ENCODE data around the gene CHST8.
A peak's percentile ranks its signal among the peaks of the same experiment; 100 is the strongest.

The CHST8 gene

DNA sequence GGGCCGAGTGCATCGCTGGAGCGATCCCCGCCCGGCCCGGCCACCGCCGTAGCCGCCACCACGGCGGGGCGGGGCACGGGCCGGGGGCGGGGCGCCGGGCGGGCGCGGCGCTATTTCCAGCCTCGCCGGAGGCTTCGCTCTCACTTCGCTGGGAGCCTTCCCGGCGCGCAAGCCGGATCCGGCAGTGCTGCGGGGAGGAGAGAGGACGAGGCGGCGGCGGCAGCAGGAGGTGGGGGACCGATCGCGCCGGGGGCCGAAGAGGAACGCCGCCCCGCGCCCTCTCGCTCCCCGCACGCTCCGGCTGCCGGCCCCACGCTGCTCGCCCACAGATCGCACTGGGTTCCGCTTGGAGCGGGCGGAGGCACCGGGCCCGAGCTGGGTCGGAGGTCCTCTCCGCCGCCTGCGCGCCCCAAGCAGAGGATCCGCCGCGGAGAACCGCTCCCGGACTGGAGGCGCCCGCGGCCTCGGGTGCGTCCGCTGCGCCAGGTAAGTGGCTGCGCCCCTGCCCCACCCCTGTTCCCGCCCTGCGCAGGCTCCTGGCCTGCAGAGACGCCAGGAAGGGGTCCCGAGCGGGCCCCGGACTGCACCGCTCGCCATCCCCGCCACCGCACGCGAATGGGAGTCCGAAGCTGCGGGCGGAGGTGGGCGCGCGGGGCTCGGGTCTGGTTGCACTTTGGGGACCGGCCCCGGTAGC is at the start of gene CHST8:
Gene CHST8, plus strand, starts transcription at position 143 of the 694 bp plus-strand sequence. CDS start 67,309 bp downstream, outside the sequence.
- TF ChIP-seq, protein P1, sequence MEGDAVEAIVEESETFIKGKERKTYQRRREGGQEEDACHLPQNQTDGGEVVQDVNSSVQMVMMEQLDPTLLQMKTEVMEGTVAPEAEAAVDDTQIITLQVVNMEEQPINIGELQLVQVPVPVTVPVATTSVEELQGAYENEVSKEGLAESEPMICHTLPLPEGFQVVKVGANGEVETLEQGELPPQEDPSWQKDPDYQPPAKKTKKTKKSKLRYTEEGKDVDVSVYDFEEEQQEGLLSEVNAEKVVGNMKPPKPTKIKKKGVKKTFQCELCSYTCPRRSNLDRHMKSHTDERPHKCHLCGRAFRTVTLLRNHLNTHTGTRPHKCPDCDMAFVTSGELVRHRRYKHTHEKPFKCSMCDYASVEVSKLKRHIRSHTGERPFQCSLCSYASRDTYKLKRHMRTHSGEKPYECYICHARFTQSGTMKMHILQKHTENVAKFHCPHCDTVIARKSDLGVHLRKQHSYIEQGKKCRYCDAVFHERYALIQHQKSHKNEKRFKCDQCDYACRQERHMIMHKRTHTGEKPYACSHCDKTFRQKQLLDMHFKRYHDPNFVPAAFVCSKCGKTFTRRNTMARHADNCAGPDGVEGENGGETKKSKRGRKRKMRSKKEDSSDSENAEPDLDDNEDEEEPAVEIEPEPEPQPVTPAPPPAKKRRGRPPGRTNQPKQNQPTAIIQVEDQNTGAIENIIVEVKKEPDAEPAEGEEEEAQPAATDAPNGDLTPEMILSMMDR (conservative IDR thresholded peaks at IDR 0.05; ENCODE audit: low read depth): no peak
- DNase-seq (ENCODE audit: low spot score): peak; percentile 46
- ChIA-PET POLR2A (ENCODE audit: low non-redundant PET) (no interaction called here), CTCF (no interaction called here)
- H3K27ac ChIP-seq: no peak within 1 kb of the TSS

DNA sequence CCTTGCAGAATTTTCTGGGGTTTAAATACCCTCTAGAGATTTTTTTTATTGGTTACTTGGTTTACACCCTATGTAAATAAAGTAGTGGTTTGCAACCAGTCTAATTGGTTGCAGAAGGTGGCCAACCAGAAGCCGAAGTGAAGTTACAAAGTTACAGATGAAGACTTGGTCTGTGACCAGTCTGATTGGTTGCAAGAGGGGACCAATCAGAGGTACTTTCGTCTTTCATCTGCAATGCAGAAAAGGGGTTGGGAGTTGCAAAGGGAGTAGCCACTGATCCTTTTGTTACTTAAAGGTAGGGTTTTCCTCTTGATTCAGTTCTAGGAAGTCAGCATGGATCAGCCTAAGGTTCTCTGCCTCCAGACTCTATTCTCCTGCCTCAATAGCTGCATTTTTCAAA is 48.8 kb upstream of the CHST8 start:
- CTCF ChIA-PET: no interaction called here
- H3K27ac ChIP-seq: no peak overlapping the region
- POLR2A ChIA-PET (ENCODE audit: low non-redundant PET): no interaction called here
- no peak for DNase-seq (ENCODE audit: low spot score)
- TF ChIP-seq, protein P1 (conservative IDR thresholded peaks at IDR 0.05; ENCODE audit: low read depth): no peak

DNA sequence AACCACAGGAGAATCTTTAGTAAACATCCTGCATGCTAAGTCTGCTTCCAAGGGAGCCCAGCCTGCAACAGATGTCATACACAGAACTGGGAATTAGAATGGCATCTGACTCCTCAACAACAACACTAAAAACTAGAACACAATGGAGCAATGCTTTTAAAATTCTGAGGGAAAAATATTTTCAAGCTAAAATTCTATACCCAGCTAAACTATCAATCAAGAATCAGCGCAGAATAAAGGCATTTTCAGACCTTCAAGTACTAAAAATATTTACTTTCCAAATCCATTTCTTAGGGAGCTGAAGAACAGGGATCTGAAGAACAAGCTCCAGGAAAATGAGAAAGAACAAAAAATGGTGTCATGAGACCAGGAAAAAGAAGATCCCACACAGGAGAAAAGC is 46.9 kb upstream of the CHST8 start:
- ChIA-PET POLR2A (ENCODE audit: low non-redundant PET) (no interaction called here), CTCF (interaction anchor here (0.6 kb wide), 2 partner anchors 151 to 196 kb away, joined by 3 read pairs; no protein-coding TSS in a partner anchor)
- TF ChIP-seq, protein P1 (conservative IDR thresholded peaks at IDR 0.05; ENCODE audit: low read depth): no peak
- H3K27ac ChIP-seq: no peak overlapping the region
- no peak for DNase-seq (ENCODE audit: low spot score)

DNA sequence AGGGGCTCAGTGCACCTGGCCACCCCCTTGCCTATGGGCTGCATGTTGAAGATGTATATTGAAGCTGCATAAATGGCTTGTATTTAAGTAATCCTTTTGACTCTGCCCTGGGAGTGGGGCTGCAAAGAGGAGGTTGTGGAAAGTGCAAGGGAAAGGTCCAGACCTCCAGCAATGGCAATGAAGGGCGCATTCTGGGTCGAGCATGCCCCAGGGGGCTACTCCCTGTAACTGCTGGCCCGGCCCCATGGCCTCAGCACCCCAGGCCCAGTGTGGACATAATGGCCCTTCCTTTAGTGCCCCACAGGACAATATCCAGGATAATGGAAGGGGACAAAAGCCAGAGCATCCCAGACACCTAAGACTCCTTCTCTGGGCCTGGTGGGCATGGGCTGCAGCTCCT is 43.1 kb upstream of the CHST8 start:
- TF ChIP-seq, protein P1 (conservative IDR thresholded peaks at IDR 0.05; ENCODE audit: low read depth): no peak
- no peak for DNase-seq (ENCODE audit: low spot score)
- H3K27ac ChIP-seq: no peak overlapping the region
- CTCF ChIA-PET: no interaction called here
- POLR2A ChIA-PET (ENCODE audit: low non-redundant PET): no interaction called here

DNA sequence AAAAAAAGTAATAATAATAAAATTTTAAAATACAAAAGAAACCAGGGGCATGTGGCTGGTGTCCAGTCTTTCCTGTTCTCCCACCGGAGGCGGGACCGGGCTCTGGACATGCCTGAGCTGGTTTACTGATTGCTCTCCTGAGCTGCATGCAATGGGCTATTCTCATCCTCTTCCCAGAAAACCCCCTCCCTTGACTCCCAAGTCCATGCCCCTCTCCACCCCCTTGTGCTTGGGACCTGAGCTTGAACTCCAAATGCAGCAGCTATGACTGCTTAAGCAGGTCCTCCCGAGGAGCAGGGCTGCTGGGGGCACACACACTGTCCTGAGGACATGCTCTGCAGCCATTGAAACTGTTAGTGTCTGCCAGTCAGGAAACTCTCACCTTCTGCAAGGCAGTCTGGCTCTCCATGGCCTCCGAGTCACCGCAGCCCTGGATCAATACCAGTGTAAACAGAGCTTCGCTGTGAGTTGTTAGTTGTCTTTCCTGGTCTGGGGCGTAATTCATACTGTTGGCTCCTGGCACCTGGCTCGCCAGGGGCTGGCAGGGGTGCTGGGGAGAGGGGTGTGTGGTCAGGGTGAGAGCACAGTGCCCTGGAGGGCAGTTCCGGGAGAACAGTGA is 41.6 kb upstream of the CHST8 start:
- CTCF ChIA-PET: no interaction called here
- no peak overlapping the region for H3K27ac ChIP-seq
- no peak for DNase-seq (ENCODE audit: low spot score)
- TF ChIP-seq, protein P1 (conservative IDR thresholded peaks at IDR 0.05; ENCODE audit: low read depth): no peak
- POLR2A ChIA-PET (ENCODE audit: low non-redundant PET): no interaction called here

- POLR2A ChIA-PET (ENCODE audit: low non-redundant PET): no interaction called here
- DNase-seq (ENCODE audit: low spot score): no peak
These were observed 41.1 kb upstream of the CHST8 start for GRCh38 chr19:33580645-33581037.

More at GRCh38 chr19:33580645-33581037, 41.1 kb upstream of the CHST8 start:
- H3K27ac ChIP-seq: no peak overlapping the region
- TF ChIP-seq, protein P1 (conservative IDR thresholded peaks at IDR 0.05; ENCODE audit: low read depth): no peak
- CTCF ChIA-PET: no interaction called here

All from RWPE1 (cell line).